Activated CD8-positive, alpha-beta memory T cell treated with anti-CD3 and anti-CD28 coated beads for 4 hours (primary cell): Measurements from ENCODE around the gene EBLN1.
A peak's percentile ranks its signal among the peaks of the same experiment; 100 is the strongest.

Experiments used
- DNase-seq, 2 donors: peaks; one replicate each; pipeline ENCODE4 v3.0.0-alpha.2; 2020; ENCODE audit warnings: low read depth in 2 of 2

EBLN1 gene

GRCh38 chr10:22217842-22218241 lies at the start of gene EBLN1:
EBLN1 (minus strand) TSS chr10:22218015; CDS start chr10:22209983, 8,032 bp downstream.
- no peak for DNase-seq

DNA sequence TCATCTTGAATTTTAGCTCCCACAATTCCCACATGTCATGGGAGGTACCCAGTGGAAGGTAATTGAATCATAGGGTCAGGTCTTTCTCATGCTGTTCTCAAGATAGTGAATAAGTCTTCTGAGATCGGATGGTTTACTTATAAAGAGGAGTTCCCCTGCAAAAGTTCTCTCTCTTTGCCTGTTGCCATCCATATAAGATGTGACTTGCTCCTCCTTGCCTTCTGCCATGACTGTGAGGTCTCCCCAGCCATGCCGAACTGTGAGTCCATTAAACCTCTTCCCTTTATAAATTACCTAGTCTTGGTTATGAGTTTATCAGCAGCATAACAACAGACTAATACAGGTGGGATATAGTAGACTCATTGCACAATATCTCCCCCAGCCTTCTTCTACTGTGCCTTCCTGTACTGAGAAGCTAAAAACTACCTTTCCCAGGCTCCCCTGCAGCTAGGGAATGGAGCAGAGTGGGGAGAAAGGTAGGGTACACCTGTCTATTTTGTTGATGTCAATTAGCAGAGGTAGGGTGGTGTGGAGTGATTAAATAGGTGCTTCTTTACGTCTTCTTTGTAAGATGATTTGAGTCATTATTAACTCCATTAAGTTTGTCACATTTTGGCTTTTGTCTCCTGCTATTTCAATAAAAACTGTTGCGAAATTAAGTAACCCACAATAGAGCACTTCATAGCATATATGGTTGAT lies 48.2 kb upstream of the EBLN1 start:
- no peak for DNase-seq

- DNase-seq, result no peak
Measured at GRCh38 chr10:22263106-22263505, 45.3 kb upstream of the EBLN1 start.

- no peak for DNase-seq
Measured at GRCh38 chr10:22259280-22259679, 41.5 kb upstream of the EBLN1 start.

DNA sequence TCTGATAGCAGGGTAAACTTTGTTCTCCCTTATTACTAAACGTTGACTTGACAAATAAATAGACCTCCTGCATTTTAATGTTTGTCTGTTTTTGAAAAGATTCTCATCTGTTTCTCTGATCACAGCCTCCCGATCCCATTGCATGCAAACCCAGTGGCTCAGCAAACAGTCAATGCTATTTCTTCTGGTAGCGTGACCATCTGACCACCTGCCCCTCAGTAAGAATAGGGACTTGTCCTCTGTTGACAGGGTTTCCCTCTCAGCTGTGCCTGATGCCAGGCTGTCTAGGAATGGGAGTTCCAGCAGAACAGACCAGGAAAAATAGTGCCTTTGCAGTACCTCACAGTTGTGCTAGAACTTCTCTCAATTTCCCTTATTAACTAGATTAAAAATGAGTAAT lies 40.7 kb upstream of the EBLN1 start:
- no peak for DNase-seq

- DNase-seq, result no peak
Measured at GRCh38 chr10:22253580-22253882, 35.7 kb upstream of the EBLN1 start.

DNA sequence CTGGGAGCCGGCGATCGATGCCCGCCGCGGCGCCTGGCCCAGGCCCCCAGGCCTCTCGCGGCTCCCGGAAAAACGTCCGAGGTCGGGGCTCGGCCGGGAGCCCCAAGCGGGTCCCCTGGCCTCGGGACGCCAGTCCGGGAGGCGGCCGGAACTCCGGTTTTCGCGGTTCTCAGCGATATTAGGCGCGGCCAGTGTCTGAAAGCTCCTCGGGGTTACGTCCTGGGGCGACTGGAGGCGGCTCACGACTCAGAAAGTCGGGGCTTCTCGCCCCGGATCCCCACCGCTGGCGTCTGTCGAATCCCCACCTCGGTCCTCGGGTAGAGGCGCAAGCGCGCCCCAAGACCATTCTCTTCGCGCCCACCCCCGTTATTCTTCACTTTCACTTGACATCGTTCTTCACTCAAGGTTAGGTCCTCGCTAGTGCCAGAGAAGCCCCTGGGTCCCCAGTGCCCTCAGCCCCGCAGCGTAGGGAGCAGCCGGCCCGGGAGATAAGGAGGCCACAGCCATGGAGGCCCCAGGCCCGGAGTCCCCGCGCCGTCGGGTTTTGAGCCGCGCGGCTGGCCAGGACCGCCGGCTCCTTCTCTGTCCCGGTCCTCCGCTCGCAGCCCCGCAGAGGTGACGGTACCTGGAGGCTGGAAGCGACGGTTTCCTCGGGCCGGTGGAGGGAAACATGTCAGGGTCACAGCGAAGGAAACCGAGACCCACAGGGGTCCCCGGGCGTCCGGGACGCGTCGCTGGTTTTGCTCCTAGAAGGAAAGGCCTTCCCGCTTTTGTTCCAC lies 35.2 kb upstream of the EBLN1 start:
- DNase-seq, result no peak

- DNase-seq, result no peak
Measured at GRCh38 chr10:22252224-22252800, 34.5 kb upstream of the EBLN1 start.

GRCh38 chr10:22251751-22252223 lies 34.0 kb upstream of the EBLN1 start:
- peak in 1 of 2 donors; percentile 47 for DNase-seq

GRCh38 chr10:22250897-22251660 lies 33.3 kb upstream of the EBLN1 start:
- DNase-seq, result no peak

DNA sequence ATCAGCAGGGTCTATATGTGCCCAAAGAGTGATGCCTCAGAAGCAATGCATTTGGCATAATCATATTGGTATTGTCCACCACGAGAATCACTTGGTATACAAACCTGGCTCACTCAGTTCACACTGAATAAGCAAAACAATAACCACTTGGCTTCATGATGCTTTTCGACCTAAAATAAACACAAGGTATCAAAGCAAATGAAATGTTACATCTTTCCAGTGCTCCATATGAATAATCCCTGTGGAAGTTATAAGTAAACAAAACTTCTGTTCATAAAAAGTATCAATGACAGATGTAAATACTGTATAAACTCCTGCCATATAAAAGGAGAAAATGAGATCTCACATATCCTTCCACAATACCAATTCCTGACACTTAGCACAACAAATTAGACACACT lies 29.8 kb upstream of the EBLN1 start:
- no peak for DNase-seq

DNA sequence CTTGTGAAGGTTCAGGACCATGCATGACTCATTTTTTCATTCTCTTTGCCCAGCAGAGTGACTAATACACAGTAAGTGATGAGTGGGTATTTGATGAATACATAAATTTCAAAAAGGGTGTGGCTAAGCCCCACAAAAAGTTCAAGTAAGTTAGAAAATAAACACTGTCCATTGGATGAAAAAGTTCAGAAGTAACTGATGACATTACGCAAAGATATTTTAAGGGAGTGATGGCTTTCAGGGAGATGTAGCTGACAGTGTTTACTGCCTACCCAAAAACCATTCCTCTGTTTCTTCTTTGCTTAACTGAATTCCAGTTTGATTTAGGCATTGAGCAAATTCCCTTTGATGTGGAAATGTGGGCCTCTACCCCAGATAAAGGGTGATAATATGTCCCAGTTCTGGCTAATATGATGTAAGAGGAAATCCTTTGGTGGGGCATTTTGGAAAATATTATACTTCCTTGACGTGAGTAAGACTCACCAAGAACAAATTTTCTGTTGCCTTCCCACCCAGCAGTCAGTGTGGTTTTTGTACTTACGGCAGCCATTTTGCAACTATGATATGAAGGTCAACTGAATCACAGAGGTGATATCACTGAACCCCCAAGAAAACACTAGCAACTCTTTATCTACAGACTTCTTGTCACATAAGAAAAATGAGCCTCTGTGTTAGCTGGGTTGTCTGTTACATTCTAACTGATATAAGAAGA lies 29.0 kb upstream of the EBLN1 start:
- DNase-seq, result no peak

DNA sequence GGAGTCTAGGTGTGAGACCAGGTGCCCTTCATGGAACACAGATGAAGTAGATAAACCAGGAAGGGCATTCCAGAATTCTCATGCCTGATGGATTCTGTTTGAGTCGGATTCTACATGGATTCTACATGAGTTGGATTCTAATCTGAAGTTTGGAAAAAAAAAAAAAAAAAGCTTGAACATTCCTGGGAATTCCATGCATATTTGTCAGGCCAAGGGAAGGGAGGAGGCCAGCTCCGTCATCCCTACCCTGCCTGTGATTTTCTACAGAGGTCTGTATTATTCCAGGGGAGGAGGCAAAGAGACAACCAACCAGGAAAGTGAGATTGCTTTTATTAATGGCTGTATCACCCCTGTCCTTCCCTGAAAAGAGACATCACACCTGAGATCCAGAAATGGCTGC lies 27.8 kb upstream of the EBLN1 start:
- no peak for DNase-seq

DNA sequence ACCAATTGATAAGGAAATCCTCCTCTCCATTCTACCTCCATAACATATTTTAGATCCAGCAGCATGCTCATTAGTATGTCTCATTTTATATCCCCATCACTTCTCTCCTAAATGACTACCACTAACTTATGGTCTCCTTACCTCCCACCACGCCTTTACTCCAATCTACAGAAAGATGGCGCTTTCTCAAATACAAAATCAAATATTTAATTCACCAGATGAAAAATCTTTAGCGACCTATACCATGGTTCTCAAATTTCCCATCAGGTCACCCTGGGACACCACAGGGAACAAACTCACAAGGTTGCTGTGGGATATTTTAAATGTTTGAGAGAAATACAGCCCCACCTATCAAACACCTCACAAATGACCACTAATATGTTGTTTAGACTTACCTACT lies 27.0 kb upstream of the EBLN1 start:
- DNase-seq, result no peak

DNA sequence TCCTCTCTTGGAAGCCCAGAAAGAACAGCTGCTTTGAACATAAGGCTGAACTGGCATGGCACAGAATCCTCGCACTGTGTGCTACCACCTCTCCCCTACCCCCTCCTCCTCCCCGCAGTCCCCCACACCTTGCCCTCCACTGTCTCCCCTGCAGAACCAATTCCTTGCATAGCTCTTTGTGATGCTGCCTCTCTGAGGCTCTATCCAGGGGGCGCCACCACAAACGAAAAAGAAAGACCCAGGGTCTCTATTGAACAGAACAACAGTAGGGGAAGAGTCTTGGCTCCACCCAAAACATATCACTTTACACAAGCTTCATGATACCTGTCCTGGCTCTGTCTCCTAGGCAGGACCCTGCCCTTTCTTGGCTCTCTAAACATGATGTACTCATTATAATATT lies 26.2 kb upstream of the EBLN1 start:
- no peak for DNase-seq

DNA sequence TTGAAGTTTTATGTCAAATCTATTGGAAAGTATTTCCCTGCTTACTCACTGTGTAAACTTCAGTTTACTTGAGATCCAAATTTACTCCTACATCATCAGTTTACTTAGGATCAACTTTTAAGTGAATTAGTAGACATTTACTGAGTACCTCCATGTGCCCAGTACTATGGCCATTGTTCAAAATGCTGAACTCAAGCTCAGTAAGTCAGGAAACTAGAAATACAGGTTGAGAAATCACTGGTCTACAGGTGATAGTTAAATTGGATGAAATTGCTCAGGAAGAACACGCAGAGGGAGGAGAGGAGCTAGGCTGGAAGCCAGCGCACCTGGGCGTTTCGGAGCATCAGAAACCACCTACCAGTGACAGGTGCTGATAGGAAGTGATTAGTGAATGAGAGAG lies 25.5 kb upstream of the EBLN1 start:
- no peak for DNase-seq

- no peak for DNase-seq
Measured at GRCh38 chr10:22231260-22231659, 13.4 kb upstream of the EBLN1 start.

DNA sequence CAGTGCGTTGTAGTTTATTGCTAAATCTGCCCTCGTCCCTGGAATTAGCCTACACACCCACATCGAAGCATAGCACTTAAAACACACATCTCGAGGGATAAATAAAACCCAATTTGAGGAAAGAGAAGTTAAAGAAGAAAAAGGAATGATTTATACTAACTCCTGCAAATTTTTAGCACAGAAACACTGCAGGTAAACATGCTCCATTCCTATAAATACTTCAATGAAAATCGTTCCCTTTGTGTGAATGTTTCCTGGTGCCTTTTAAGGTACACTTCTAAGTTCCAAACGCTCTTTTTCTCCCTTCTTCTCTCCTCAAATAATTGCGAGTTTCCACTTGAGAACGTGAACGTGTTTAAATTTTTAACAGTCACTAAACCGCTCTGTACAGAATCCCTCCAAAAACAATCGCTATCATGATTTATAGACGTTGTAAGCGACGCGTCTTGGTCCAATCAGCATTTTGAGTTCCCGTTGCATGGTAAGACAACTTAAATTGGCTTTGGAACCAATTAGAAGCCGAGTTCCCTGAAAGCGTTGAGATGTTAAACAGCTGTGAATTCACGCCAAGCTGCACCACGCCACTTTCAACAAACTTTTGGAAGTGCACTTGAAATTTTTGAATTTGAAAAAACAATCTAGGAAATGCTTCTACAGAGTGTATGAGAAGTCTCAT lies 12.5 kb upstream of the EBLN1 start:
- peak in 1 of 2 donors; percentile 4 for DNase-seq

DNA sequence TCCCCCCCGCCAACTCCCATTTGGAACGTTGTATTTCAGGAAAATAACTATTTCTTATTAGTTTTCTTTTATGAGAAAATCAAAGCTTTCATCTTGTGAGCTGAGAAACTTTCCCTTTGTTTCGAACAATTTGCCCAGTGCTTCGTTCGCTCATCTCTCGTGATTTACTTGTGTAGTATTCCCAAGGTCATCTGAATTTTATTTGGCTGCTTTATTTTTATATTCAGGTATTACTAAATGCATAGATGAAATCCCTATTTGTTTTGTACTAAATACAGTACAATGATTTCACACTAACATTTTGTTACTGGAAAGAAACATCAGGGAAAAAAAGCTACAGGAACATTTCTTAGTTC lies 12.0 kb upstream of the EBLN1 start:
- DNase-seq, result no peak

DNA sequence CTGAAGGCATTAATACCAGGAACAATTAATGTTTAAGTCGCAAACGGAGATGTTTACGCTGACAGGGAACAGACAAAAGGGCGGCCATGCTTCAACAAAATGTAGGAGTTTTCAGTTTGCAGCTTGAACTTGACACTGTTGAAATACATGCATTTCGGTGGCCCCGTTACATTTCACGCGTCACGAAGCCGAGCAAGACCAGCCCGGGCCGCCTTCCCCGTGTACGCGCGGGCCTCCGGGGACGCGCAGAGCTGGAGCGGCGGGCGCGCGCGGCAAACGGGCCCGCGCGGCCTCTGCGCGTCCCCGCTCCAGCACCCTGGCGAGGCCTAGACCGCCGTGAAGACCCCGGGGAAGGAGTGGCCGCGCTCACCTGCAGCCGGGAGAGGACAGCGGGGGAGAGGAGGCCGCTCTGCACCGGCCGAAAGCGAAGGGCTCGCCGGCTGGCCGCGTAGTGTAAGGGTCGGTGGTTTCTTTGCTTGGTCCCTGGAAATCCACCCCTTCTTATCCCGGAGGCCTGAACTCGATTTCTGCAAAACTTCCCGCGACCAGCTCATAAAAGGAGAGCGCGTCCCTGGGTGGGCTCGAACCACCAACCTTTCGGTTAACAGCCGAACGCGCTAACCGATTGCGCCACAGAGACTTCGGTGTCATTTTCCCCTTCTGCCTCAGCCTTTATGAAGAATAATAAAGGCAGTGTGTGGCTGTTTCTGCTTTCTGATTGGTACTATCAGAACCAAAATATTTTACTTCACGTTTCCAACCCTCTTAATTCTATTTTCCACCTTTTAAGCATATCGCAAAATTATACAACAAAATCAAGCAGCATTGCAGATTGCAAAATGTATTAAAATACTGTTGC lies 11.4 kb upstream of the EBLN1 start:
- peak; percentile 65 to 72 for DNase-seq
